Dermis blood vessel endothelial cell (primary cell): ENCODE data around the gene EPX. TPM values are rescaled to one million over a fixed set of nuclear protein-coding genes. Genes with fewer than 3 reads are reported as not detected.

Experiments used
- DNase-seq: peaks from one replicate; pipeline ENCODE4 v3.0.0; 2010
- total RNA-seq: library from RNA; depleted of rRNA; stranded (reverse); fragments of >200 nt; gene quantifications from 2 replicates; pipeline ENCODE4 v1.2.3, GENCODE V29; 2014

EPX gene
- total RNA-seq, 1 donor from 2014 or later, result not detected

GRCh38 chr17:58253082-58253481, 60.6 kb downstream of the EPX start:
- DNase-seq, result no peak

Other genes starting within 250 kb of the EPX start
- gene CUEDC1, start 237.3 kb upstream of the EPX start, total RNA-seq, result 6.5 and 6.8 TPM in 2 replicates
- 30.8 and 36.4 TPM in 2 replicates for gene VEZF1, start 204.5 kb upstream of the EPX start, total RNA-seq
- gene SRSF1, start 185.5 kb upstream of the EPX start, total RNA-seq, result 415 and 532 TPM in 2 replicates
- 12.6 and 17.2 TPM in 2 replicates for gene DYNLL2, start 109.3 kb upstream of the EPX start, total RNA-seq
- not detected in 2 replicates for gene OR4D1, start 44.3 kb upstream of the EPX start, total RNA-seq
- not detected in 2 replicates for gene OR4D2, start 25.7 kb upstream of the EPX start, total RNA-seq
- gene MKS1, start 26.5 kb downstream of the EPX start, total RNA-seq, result 10.2 and 13.4 TPM in 2 replicates
- gene LPO, start 45.9 kb downstream of the EPX start, total RNA-seq, result under 0.01 TPM in 1 of 2 replicates, not detected in the other
- not detected in 2 replicates for gene MPO, start 88.2 kb downstream of the EPX start, total RNA-seq
- under 0.01 and 0.14 TPM in 2 replicates for gene TSPOAP1, start 136.1 kb downstream of the EPX start, total RNA-seq
- gene SUPT4H1, start 159.5 kb downstream of the EPX start, total RNA-seq, result 39.0 and 53.6 TPM in 2 replicates
- not detected in 2 replicates for gene RNF43, start 224.8 kb downstream of the EPX start, total RNA-seq